NCI-H1092 treated with DMSO at 0.1 percent for 48 hours (cell line): ENCODE measurements around the gene EPS15.
"Not testable (repeated sequence)": the region's sequence is repeated elsewhere in the genome, so short reads cannot be mapped to it uniquely, and the experiment has no call there.

Experiments used
- DNase-seq: peaks from one replicate; lab custom pipeline; 2025; lab: John Stamatoyannopoulos, UW

EPS15 gene

GRCh38 chr1:51542158-51542953 is 23.3 kb upstream of the EPS15 start:
- no peak for DNase-seq

- DNase-seq: no peak
These were observed 22.4 kb upstream of the EPS15 start for GRCh38 chr1:51541313-51542050.

GRCh38 chr1:51537568-51537967 is 18.5 kb upstream of the EPS15 start:
- no peak for DNase-seq

GRCh38 chr1:51535006-51535592 is 16.0 kb upstream of the EPS15 start:
- DNase-seq: no peak

GRCh38 chr1:51534447-51534846 is 15.4 kb upstream of the EPS15 start:
- no peak for DNase-seq

- DNase-seq: no peak
These were observed 13.8 kb upstream of the EPS15 start for GRCh38 chr1:51532853-51533252.

GRCh38 chr1:51530447-51530846 is 11.4 kb upstream of the EPS15 start:
- not testable (repeated sequence) for DNase-seq

GRCh38 chr1:51527144-51527543 is 8.1 kb upstream of the EPS15 start:
- DNase-seq: no peak

- no peak for DNase-seq
These were observed 7.2 kb upstream of the EPS15 start for GRCh38 chr1:51526248-51526647.

- DNase-seq: no peak
These were observed 6.2 kb upstream of the EPS15 start for GRCh38 chr1:51525295-51525694.

- no peak for DNase-seq
These were observed 5.8 kb upstream of the EPS15 start for GRCh38 chr1:51524817-51525216.

- DNase-seq: no peak
These were observed 4.9 kb upstream of the EPS15 start for GRCh38 chr1:51523931-51524330.

- DNase-seq: no peak
These were observed 1.7 kb upstream of the EPS15 start for GRCh38 chr1:51520700-51521248.

GRCh38 chr1:51519865-51520699 is 1.0 kb upstream of the EPS15 start:
- DNase-seq: no peak

- no peak for DNase-seq
These were observed 449 bp downstream of the EPS15 start for GRCh38 chr1:51518586-51519047.

- DNase-seq: no peak
These were observed 957 bp downstream of the EPS15 start for GRCh38 chr1:51518033-51518585.

GRCh38 chr1:51517361-51518032 is 1.6 kb downstream of the EPS15 start:
- DNase-seq: no peak

GRCh38 chr1:51516649-51517158 is 2.4 kb downstream of the EPS15 start:
- no peak for DNase-seq

GRCh38 chr1:51515982-51516648 is 3.0 kb downstream of the EPS15 start:
- DNase-seq: no peak
